HG03045 (cell line): ENCODE measurements around the gene PTF1A.

Experiments used
- ATAC-seq: cut with Tn5 transposase; IDR thresholded peaks from one replicate; pipeline ENCODE4 v1.9.1; 2021; ENCODE audit warnings: mild to moderate bottlenecking, moderate library complexity; ENCODE audit not compliant: unreplicated experiment

The PTF1A gene

GRCh38 chr10:23186178-23186577 lies 5.9 kb upstream of the PTF1A start:
- no peak for ATAC-seq

- ATAC-seq = no peak
These were observed 5.4 kb upstream of the PTF1A start for GRCh38 chr10:23186697-23187096.

- no peak for ATAC-seq
These were observed 5.0 kb upstream of the PTF1A start for GRCh38 chr10:23187155-23187554.

GRCh38 chr10:23189024-23189423 lies 3.1 kb upstream of the PTF1A start:
- ATAC-seq = no peak

- ATAC-seq = no peak
These were observed 994 bp upstream of the PTF1A start for GRCh38 chr10:23190872-23191763.

- ATAC-seq = no peak
These were observed 761 bp downstream of the PTF1A start for GRCh38 chr10:23192712-23193434.

- no peak for ATAC-seq
These were observed 1.4 kb downstream of the PTF1A start for GRCh38 chr10:23193435-23194074.

GRCh38 chr10:23194471-23194965 lies 2.4 kb downstream of the PTF1A start:
- no peak for ATAC-seq

- ATAC-seq = no peak
These were observed 3.1 kb downstream of the PTF1A start for GRCh38 chr10:23194966-23195845.

GRCh38 chr10:23195846-23196600 lies 3.9 kb downstream of the PTF1A start:
- ATAC-seq = no peak

GRCh38 chr10:23196915-23197314 lies 4.8 kb downstream of the PTF1A start:
- ATAC-seq = no peak

GRCh38 chr10:23197416-23197861 lies 5.3 kb downstream of the PTF1A start:
- ATAC-seq = no peak

- ATAC-seq = no peak
These were observed 6.5 kb downstream of the PTF1A start for GRCh38 chr10:23198610-23198939.

GRCh38 chr10:23198940-23199767 lies 7.0 kb downstream of the PTF1A start:
- no peak for ATAC-seq

- no peak for ATAC-seq
These were observed 7.8 kb downstream of the PTF1A start for GRCh38 chr10:23199768-23200511.

GRCh38 chr10:23200586-23200985 lies 8.5 kb downstream of the PTF1A start:
- no peak for ATAC-seq

- no peak for ATAC-seq
These were observed 9.0 kb downstream of the PTF1A start for GRCh38 chr10:23200997-23201652.

- ATAC-seq = no peak
These were observed 9.7 kb downstream of the PTF1A start for GRCh38 chr10:23201837-23202236.
